ENCODE results near the gene FAM83B. TPM values are rescaled to one million over a fixed set of nuclear protein-coding genes. Genes with fewer than 3 reads are reported as not detected.
"Not testable (repeated sequence)": the region's sequence is repeated elsewhere in the genome, so short reads cannot be mapped to it uniquely, and the experiment has no call there.

The FAM83B gene
- total RNA-seq, 1 donor from 2014 or later: not detected

- TF ChIP-seq CTCF (conservative IDR thresholded peaks at IDR 0.05): no peak
- Mint-ChIP-seq H3K36me3 (ENCODE audit: low read depth) (no peaks in the 10 kb centered on the region), H3K4me1 (no peaks in the 10 kb centered on the region), H3K27ac (ENCODE audit: unreplicated experiment) (no peak overlapping the region), H3K4me3 (no peak overlapping the region), H3K9me3 (no peaks in the 10 kb centered on the region), H3K27me3 (ENCODE audit: low read depth) (no peaks in the 10 kb centered on the region)
- DNase-seq (ENCODE audit: low read depth, low spot score): no peak
These were observed 32.1 kb downstream of the FAM83B start for GRCh38 chr6:54878718-54879117.

- no peak for TF ChIP-seq CTCF (conservative IDR thresholded peaks at IDR 0.05)
- H3K4me3 Mint-ChIP-seq: no peak overlapping the region
- H3K27me3 Mint-ChIP-seq (ENCODE audit: low read depth): no peaks in the 10 kb centered on the region
- no peak for DNase-seq (ENCODE audit: low read depth, low spot score)
- H3K4me1 Mint-ChIP-seq: no peaks in the 10 kb centered on the region
- H3K9me3 Mint-ChIP-seq: peaks cover 1% of the 10 kb centered on the region
- H3K36me3 Mint-ChIP-seq (ENCODE audit: low read depth): no peaks in the 10 kb centered on the region
- no peak overlapping the region for H3K27ac Mint-ChIP-seq (ENCODE audit: unreplicated experiment)
These were observed 32.8 kb downstream of the FAM83B start for GRCh38 chr6:54879188-54879985.

DNA sequence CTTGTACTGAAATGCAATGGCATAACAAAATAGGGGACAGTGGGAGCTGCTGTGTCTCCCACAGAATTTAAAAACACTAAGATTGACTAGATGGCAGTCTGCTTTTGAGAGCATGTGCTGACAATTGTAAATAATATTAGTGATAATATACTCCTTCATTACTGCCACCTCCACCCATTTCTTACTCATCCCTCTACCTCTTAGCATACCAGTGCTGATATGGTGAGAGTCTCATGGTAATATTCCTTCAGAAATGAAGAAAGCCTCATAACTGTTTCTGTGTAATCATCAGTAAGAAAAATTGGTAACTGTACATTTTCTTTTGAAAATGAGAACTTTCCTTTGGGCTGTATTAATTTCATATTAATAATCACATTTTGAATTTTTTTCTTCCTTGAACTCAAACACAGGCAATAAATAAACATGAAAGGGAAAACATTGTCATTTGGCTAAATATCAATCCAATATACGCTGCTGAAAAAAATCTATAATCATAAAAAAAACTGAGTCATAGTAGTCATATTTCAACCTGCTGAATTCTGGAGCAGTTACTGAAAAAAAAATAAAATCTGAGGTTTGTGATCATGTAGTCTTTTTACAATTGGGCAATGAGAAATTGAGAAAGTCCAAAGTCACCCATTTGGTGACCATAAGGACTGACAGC, 34.6 kb downstream of the FAM83B start:
- no peaks in the 10 kb centered on the region for H3K36me3 Mint-ChIP-seq (ENCODE audit: low read depth)
- H3K9me3 Mint-ChIP-seq: peaks cover 2% of the 10 kb centered on the region
- no peaks in the 10 kb centered on the region for H3K27me3 Mint-ChIP-seq (ENCODE audit: low read depth)
- no peak for TF ChIP-seq CTCF (conservative IDR thresholded peaks at IDR 0.05)
- no peaks in the 10 kb centered on the region for H3K4me1 Mint-ChIP-seq
- no peak overlapping the region for H3K4me3 Mint-ChIP-seq
- DNase-seq (ENCODE audit: low read depth, low spot score): no peak
- no peak overlapping the region for H3K27ac Mint-ChIP-seq (ENCODE audit: unreplicated experiment)

DNA sequence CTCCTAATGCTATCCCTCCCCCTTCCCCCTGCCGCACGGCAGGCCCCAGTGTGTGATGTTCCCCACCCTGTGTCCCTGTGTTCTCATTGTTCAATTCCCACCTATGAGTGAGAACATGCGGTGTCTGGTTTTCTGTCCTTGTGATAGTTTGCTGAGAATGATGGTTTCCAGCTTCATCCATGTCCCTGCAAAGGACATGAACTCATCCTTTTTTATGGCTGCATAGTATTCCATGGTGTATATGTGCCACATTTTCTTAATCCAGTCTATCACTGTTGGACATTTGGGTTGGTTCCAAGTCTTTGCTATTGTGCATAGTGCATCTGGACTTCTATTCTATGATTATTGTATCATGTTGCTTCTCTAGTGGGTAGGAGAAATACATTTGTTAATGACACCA, 35.3 kb downstream of the FAM83B start:
- H3K4me3 Mint-ChIP-seq; DNase-seq (ENCODE audit: low read depth, low spot score); H3K27me3 Mint-ChIP-seq (ENCODE audit: low read depth); H3K27ac Mint-ChIP-seq (ENCODE audit: unreplicated experiment); H3K4me1 Mint-ChIP-seq; H3K36me3 Mint-ChIP-seq (ENCODE audit: low read depth); H3K9me3 Mint-ChIP-seq: not testable (repeated sequence)

GRCh38 chr6:54886932-54887584, 40.5 kb downstream of the FAM83B start:
- H3K36me3 Mint-ChIP-seq (ENCODE audit: low read depth): no peaks in the 10 kb centered on the region

More at GRCh38 chr6:54886932-54887584, 40.5 kb downstream of the FAM83B start:
- H3K4me3 Mint-ChIP-seq: no peak overlapping the region
- no peak for TF ChIP-seq CTCF (conservative IDR thresholded peaks at IDR 0.05)
- H3K27me3 Mint-ChIP-seq (ENCODE audit: low read depth): no peaks in the 10 kb centered on the region
- H3K27ac Mint-ChIP-seq (ENCODE audit: unreplicated experiment): no peak overlapping the region
- no peaks in the 10 kb centered on the region for H3K4me1 Mint-ChIP-seq
- H3K9me3 Mint-ChIP-seq: peaks cover 2% of the 10 kb centered on the region
- DNase-seq (ENCODE audit: low read depth, low spot score): no peak

Data from neural crest cell (in vitro differentiated cells).